VCaP (cell line): ENCODE data around the gene SOBP.

Experiments
- H3K27ac ChIP-seq: fragments of 450-650 bp; 2 replicates; pipeline ENCODE4 v1.5.1; 2017
- CTCF ChIP-seq: fragments of 450-650 bp; conservative IDR thresholded peaks from 2 replicates; pipeline ENCODE4 v1.5.1; 2017; ENCODE audit warnings: mild to moderate bottlenecking, moderate library complexity

Gene SOBP

GRCh38 chr6:107533415-107534059 is 43.6 kb downstream of the SOBP start:
- H3K27ac ChIP-seq: no peak overlapping the region
- TF ChIP-seq CTCF: no peak

- TF ChIP-seq CTCF: no peak
- H3K27ac ChIP-seq: no peak overlapping the region
Observed at GRCh38 chr6:107534571-107535141, 44.7 kb downstream of the SOBP start.

- no peak overlapping the region for H3K27ac ChIP-seq
- no peak for TF ChIP-seq CTCF
Observed at GRCh38 chr6:107535626-107536025, 45.7 kb downstream of the SOBP start.

GRCh38 chr6:107536180-107536961 is 46.5 kb downstream of the SOBP start:
- no peak for TF ChIP-seq CTCF
- H3K27ac ChIP-seq: no peak overlapping the region

GRCh38 chr6:107537559-107537958 is 47.6 kb downstream of the SOBP start:
- H3K27ac ChIP-seq: no peak overlapping the region
- TF ChIP-seq CTCF: no peak

- TF ChIP-seq CTCF: no peak
- peak overlapping the region; percentile 56; the same call in 1 of the 2 replicates for H3K27ac ChIP-seq
Observed at GRCh38 chr6:107538856-107539387, 49.0 kb downstream of the SOBP start.

GRCh38 chr6:107539409-107539808 is 49.5 kb downstream of the SOBP start:
- H3K27ac ChIP-seq: peak overlapping the region; percentile 56
- TF ChIP-seq CTCF: no peak
